H1 (cell line): ENCODE measurements around the gene LPP. TPM values are rescaled to one million over a fixed set of nuclear protein-coding genes. Genes with fewer than 3 reads are reported as not detected.

Experiments used
- FOSL1 ChIP-seq: IDR thresholded peaks from 2 replicates; pipeline ENCODE4 v1.6.1; 2011; ENCODE audit warnings: mild to moderate bottlenecking, low read depth, low read length, moderate library complexity; ENCODE audit not compliant: insufficient read depth
- JUND ChIP-seq: IDR thresholded peaks from 2 replicates; pipeline ENCODE4 v1.6.1; 2011; ENCODE audit warnings: mild to moderate bottlenecking, improper control_type of control experiment, low read length
- POLR2A ChIP-seq, 2 experiments: IDR thresholded peaks; 1 replicate in 1 of 2; 2 replicates in 1 of 2; pipeline ENCODE4 v1.6.1; 2011; ENCODE audit warnings: low read depth in 2 of 2, low read length in 2 of 2, mild to moderate bottlenecking in 2 of 2; ENCODE audit errors: control extremely low read depth in 1 of 2
- SIN3A ChIP-seq, 2 experiments: IDR thresholded peaks in 1 of 2; conservative IDR thresholded peaks in 1 of 2; 2 replicates each; pipeline ENCODE4 v1.6.1; 2011 to 2012; ENCODE audit warnings: low read length in 2 of 2, improper control_type of control experiment in 1 of 2, low read depth in 1 of 2, mild to moderate bottlenecking in 1 of 2
- YY1 ChIP-seq: IDR thresholded peaks from 2 replicates; pipeline ENCODE4 v1.6.1; 2011; ENCODE audit warnings: low read depth, mild to moderate bottlenecking, low read length
- polyA plus RNA-seq, 7 experiments: library from polyadenylated mRNA; depleted of rRNA in 3 of 7; stranded (reverse) in 5 of 7; unstranded in 2 of 7; fragments of >200 nt in 5 of 7; fragments of 200-250 nt in 2 of 7; gene quantifications; 1 replicate in 5 of 7; 2 replicates in 1 of 7; 4 replicates in 1 of 7; pipeline versions ENCODE4 v1.2.1 to v1.2.3, GENCODE V29; 2011 to 2013; ENCODE audit warnings: missing spikeins in 2 of 7, mixed read lengths in 2 of 7
- total RNA-seq: library from RNA; stranded (reverse); fragmentation: NEBNext Ultra II Directional; extraction: Animal tissue kit (Norgen Biotek cat#: 25700); gene quantifications from 2 replicates; pipeline ENCODE4 v1.2.1, GENCODE V29; 2021
- TF ChIP-seq, protein P1 (sequence below): IDR thresholded peaks from 2 replicates; pipeline ENCODE4 v1.6.1; 2012; ENCODE audit warnings: low read length, inconsistent platforms

The LPP gene
- total and polyA plus RNA-seq, 2 of the 8 experiments (the other 6 are each of a cell fraction or from before 2014, with no cell fraction given), result 10.0 to 53.3 TPM

DNA sequence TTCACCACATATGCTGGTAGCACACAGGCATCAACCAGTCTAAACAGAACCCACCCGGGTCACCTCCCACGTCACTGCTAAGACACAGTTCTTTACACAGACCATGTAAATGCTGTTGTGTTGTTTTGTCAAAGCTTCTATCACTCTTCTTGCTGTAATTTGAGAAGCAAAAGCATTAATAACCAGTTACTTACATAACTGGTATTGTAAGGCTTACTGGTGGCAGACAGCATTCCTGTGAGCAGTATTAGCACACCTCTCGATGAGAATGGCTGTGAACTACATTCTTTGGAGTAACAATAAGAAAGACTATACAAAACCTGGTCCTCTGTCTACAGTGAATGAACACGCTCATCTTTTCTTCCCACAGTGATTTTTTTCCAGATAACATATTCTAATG lies 479.2 kb downstream of the LPP start (continued):
- TF ChIP-seq, protein P1, sequence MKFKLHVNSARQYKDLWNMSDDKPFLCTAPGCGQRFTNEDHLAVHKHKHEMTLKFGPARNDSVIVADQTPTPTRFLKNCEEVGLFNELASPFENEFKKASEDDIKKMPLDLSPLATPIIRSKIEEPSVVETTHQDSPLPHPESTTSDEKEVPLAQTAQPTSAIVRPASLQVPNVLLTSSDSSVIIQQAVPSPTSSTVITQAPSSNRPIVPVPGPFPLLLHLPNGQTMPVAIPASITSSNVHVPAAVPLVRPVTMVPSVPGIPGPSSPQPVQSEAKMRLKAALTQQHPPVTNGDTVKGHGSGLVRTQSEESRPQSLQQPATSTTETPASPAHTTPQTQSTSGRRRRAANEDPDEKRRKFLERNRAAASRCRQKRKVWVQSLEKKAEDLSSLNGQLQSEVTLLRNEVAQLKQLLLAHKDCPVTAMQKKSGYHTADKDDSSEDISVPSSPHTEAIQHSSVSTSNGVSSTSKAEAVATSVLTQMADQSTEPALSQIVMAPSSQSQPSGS, result no peak
- TF ChIP-seq SIN3A (conservative IDR thresholded peaks at IDR 0.05 in 1 of 2, IDR thresholded peaks at IDR 0.05 in 1 of 2; ENCODE audit: low read depth in 1 of 2, low read length in 2 of 2) (no peak), FOSL1 (no peak), JUND (no peak), POLR2A (IDR thresholded peaks at IDR 0.05; ENCODE audit: control extremely low read depth in 1 of 2, low read depth in 2 of 2, low read length in 2 of 2) (no peak), YY1 (no peak)
